Stimulated activated CD4-positive, alpha-beta T cell treated with anti-CD3 and anti-CD28 coated beads, Interleukin-4, amount 100 ng/mL, for 4 hours (primary cell): ENCODE data around the gene PEX14.

Experiments
- DNase-seq, 2 experiments: peaks; one replicate each; pipeline ENCODE4 v3.0.0-alpha.2; 2020

The PEX14 gene

GRCh38 chr1:10671622-10672342, 197.0 kb downstream of the PEX14 start:
- no peak for DNase-seq

GRCh38 chr1:10672343-10673050, 197.7 kb downstream of the PEX14 start:
- no peak for DNase-seq

DNA sequence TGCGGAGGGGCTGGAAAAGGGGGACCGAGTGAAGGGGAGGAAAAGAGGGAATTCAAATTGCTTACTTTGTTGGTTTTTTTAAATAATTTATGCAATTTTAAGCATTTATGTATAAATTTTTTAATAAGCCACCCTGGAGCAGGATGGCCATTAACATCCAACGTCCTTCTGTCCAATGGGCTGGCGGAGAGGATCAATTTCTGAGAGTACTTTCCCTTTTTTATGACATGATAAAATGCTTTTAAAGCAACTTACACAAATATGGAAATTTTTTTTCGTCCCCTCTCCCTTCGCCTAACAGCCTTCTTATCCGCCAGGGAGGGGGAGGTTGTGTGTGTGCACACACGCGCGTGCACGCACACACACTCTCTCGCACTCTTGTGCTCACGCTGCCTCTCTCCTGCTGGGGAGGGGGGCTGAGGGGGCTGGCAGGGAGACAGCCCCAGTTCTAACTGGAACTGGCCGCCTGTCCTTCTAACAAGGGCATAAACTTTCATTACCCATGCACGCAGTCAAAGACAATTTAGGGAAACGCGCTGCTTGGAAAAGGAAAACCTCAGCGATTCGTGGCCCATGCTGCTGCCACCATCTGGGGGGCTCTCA, 198.5 kb downstream of the PEX14 start:
- no peak for DNase-seq

GRCh38 chr1:10674222-10674621, 199.5 kb downstream of the PEX14 start:
- DNase-seq = no peak

- DNase-seq = no peak
These were observed 200.2 kb downstream of the PEX14 start for GRCh38 chr1:10674700-10675609.

DNA sequence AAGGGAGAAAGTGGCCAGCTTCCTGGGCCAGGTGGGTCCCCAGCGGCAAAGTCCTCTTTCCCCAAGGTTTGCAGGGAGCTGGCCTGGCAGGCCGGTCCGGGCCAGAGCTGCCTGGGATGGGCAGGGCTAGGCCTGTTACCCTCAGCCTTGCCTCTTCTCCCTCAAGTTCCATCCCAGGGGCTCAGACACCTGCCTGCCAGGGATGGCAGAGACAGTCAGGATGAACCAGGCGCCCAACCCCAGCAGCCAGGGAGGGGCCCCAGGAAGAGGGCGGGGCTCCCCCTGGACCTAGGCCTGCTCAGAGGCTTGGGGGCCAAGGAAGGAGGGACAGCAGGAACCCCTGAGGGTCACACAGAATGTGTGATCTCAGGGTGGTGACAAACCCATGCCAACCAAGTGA, 201.1 kb downstream of the PEX14 start:
- no peak for DNase-seq

- no peak for DNase-seq
These were observed 202.2 kb downstream of the PEX14 start for GRCh38 chr1:10676963-10677362.

GRCh38 chr1:10677491-10678391, 203.0 kb downstream of the PEX14 start:
- DNase-seq = no peak

DNA sequence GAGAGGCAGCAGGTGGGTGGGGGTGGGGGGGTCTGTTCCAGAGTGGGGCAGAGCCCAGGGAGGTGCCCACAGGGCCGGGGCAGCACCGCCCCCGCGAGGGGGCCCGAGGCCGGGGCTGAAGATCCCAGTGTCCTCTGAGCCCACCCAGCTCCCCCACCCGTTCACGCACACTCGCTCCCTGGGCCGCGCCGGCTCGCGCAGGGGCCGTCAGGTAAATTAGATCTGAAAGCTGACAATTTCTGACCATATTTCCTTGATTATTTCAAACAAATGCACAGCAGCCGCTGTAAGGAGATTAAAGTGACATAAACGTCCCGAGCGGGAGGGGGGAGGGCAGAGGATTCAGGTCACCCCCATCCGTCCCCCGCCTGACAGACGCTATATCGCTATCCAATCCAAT, 203.7 kb downstream of the PEX14 start:
- no peak for DNase-seq

DNA sequence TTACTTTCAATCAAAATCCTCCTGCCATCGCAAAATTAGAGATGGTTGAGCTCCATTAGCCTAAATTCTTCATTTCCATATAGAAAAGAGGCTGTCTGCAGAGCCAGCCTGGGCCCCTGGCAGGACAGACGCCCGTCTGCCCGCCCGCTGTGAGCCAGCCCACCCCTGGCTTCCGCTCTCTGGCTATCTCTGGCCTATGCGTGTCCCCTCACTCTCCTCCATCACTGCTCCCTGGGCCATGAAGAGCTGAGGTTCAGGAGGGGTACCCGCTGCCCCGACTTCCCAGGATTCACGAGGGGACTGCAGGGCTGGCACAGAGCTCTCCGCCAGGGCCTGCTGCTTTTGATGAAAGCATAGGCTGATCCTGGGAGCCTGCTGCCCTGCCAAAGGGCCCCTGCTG, 204.1 kb downstream of the PEX14 start:
- DNase-seq = no peak

GRCh38 chr1:10679496-10680220, 204.9 kb downstream of the PEX14 start:
- DNase-seq = no peak
